ENCODE results near the gene BTBD3.

DNA sequence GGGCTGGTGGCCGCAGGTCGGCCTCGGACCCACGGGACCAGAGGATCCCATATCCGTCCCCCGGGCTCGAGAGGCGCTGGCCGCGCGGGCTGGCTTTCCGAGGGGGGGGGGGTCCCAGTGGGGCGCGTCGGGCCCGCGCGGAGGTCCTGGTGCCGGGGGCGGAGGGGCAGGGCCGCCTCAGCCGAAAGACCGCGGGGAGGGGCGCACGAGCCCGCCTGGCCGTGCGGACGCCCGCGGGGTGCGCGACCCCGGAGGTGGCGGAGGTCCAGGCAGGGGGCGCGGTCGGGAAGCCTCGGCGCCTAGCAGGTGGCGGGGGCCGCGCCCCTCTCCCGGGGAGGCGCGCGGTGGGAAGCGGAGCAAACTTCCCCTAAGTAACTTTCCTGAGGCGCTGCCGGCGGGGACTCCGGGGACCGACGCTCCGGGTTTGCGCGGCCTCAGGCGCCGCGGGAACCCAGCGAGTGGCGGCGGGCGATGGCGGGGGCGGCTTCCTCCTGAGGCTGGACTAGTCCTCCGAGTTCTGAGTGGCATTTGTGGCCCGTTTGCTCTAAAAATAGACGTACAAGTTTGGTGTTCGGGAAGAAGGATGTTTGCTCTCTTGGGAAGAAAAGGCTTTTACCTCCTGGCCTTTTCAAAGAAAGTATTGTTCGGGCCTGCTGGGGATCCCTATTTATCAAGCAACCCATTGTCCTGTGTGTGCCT, 26.5 kb upstream of the BTBD3 start:
- no peak for TF ChIP-seq EZH2 (IDR thresholded peaks at IDR 0.05; ENCODE audit: low read length, unreplicated experiment)
- TF ChIP-seq, protein P1, sequence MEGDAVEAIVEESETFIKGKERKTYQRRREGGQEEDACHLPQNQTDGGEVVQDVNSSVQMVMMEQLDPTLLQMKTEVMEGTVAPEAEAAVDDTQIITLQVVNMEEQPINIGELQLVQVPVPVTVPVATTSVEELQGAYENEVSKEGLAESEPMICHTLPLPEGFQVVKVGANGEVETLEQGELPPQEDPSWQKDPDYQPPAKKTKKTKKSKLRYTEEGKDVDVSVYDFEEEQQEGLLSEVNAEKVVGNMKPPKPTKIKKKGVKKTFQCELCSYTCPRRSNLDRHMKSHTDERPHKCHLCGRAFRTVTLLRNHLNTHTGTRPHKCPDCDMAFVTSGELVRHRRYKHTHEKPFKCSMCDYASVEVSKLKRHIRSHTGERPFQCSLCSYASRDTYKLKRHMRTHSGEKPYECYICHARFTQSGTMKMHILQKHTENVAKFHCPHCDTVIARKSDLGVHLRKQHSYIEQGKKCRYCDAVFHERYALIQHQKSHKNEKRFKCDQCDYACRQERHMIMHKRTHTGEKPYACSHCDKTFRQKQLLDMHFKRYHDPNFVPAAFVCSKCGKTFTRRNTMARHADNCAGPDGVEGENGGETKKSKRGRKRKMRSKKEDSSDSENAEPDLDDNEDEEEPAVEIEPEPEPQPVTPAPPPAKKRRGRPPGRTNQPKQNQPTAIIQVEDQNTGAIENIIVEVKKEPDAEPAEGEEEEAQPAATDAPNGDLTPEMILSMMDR (conservative IDR thresholded peaks at IDR 0.05; ENCODE audit: low read depth, low read length): no peak
